GM18909 (cell line): ENCODE measurements around the gene PRTN3.
"Not testable (repeated sequence)": the region's sequence is repeated elsewhere in the genome, so short reads cannot be mapped to it uniquely, and the experiment has no call there.

Experiments used
- ATAC-seq: cut with Tn5 transposase; IDR thresholded peaks from one replicate; pipeline ENCODE4 v1.9.1; 2021; ENCODE audit warnings: mild to moderate bottlenecking; ENCODE audit not compliant: unreplicated experiment, poor library complexity

Gene PRTN3

DNA sequence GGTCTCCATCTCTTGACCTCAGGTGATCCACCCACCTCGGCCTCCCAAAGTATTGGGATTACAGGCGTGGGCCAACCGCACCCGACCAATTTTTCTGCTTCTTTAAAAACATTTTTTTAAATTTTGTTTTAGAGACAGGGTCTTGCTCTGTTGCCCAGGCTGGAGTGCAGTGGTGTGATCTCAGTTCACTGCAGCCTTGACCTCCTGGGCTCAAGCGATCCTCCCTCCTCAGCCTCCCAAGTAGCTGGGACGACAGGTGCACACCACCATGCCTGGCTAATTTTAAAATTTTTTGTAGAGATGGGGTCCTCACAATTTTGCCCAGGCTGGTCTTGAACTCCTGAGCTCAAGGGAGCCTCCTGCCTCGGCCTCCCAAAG, 2.0 kb downstream of the PRTN3 start:
- ATAC-seq: not testable (repeated sequence)

DNA sequence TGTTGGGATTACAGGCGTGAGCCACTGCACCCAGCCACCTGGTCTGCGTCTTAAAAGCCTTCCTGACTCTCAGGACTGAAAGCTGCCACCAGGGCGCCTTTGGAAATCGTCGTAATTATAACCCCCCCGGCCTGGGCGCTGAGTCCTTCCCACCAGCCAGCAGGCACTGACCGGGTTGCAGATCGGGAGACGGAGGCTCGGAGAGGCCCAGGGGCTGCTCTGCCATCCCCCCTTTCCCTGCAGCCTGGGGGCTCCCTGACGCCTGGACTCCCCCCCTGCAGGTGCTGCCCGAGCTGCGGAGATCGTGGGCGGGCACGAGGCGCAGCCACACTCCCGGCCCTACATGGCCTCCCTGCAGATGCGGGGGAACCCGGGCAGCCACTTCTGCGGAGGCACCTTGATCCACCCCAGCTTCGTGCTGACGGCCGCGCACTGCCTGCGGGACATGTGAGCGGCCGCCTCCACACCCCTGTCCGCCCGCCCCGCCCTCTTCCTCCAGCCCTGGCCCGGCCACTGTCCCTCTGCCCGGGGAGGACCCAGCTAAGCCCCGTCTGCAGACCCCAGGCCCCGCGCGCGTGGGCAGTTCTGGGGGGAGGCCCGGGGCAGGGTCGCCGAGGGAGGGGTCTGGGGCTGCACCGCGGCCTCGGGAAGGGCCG, 2.5 kb downstream of the PRTN3 start:
- no peak for ATAC-seq

DNA sequence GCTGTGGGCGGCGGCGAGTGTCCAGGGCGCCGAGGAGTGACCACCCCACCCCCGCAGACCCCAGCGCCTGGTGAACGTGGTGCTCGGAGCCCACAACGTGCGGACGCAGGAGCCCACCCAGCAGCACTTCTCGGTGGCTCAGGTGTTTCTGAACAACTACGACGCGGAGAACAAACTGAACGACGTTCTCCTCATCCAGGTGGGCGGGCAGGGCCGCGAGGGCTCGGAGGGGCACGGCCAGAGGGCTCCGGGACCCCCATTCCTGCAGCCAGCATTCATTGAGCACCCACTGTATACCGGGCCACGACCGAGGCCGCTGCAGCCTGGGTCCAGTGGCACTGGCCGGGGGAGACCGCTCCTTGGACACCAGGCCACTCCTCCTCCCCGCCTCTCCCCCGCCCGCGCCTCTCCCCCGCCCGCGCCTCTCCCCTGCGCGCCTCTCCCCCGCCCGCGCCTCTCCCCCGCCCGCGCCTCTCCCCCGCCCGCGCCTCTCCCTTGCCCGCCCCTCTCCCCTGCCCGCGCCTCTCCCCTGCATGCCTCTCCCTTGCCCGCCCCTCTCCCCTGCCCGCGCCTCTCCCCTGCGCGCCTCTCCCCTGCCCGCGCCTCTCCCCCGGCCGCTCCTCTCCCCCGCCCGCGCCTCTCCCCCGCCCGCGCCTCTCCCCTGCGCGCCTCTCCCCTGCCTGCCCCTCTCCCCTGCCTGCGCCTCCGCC, 3.2 kb downstream of the PRTN3 start:
- no peak for ATAC-seq

DNA sequence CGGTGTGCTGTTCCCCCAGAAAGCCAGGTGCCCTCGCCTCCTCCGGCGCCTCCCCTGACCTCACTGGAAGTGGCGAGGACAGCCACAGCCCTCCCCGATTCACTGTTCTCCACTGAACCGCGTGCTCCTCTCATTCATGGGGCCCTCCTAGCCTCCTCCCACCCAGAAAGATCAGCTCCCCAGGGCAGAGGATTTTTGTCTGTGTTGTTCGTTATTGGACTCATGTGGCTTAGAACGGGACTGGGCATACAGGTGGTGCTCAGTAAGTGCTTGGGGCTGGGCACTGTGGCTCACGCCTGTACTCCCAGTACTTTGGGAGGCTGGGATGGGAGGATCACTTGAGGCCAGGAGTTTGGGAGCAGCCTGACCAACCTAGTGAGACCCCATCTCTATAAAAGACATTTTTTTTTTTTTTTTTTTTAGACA, 3.8 kb downstream of the PRTN3 start:
- no peak for ATAC-seq

DNA sequence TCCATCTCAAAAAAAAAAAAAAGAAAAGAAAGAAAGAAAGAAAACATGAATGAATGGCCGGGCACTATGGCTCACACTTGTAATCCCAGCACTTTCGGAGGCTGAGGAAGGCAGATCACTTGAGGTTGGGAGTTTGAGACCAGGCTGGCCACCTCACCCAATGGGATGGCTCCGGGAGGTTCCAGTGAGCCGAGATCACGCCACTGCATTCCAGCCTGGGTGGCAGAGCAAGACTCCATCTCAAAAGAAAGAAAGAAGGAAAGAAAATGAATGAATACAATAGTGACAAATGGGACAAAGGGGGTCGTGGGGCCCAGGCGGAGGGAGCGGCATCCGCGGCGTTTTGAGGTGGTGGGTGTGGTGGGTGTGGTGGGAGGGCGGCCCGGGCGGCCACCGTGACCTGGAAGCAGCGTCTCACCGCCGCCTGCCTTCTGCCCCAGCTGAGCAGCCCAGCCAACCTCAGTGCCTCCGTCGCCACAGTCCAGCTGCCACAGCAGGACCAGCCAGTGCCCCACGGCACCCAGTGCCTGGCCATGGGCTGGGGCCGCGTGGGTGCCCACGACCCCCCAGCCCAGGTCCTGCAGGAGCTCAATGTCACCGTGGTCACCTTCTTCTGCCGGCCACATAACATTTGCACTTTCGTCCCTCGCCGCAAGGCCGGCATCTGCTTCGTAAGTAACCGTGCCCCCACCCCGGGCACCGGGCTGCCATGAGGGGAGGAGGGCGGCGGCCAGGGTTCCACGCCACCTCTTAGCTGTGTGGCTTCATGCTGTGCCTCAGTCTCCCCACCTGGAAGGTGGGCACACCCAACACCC, 5.1 kb downstream of the PRTN3 start:
- ATAC-seq: no peak

DNA sequence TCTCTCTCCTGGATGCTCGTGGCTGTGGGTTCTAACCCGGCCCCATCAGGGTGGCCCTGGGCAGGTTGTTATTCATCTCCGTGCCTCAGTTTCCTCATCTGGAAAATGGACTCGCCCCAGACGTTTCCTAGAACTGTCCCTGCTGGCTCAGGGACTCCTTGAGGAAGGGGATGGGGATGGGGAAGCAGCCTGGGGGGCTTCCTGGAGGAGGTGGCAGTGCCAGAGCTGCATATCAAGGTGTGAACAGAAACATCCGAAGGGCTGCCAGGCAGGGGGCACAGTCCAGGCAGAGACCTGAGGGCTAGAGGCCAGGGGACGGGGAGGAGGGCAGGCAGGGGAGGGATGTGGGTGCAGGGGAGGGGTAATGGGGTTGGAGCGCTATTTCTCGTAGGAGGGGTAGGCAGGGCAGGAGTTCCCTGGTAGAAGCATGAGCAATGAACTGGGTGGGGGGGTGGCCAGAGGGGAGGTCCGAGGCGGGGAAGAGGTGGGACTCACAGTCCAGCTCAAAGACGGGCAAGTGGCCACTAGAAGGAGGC, 7.7 kb downstream of the PRTN3 start:
- ATAC-seq: no peak

DNA sequence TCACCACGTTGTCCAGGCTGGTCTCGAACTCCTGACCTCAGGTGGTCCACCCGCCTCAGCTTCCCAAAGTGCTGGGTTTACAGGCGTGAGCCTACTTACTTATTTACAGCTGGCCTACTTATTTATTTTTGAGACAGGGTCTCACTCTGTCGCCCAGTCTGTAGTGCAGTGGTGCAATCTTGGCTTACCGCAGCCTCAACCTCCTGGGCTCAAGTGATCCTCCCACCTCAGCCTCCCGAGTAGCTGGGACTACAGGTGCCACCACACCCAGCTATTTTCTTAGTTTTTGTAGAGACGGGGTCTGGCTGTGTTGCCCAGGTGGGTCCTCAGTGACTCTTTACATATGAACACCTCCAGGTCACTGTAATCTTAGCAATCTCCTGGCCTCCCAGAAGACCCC, 8.4 kb downstream of the PRTN3 start:
- ATAC-seq: not testable (repeated sequence)

DNA sequence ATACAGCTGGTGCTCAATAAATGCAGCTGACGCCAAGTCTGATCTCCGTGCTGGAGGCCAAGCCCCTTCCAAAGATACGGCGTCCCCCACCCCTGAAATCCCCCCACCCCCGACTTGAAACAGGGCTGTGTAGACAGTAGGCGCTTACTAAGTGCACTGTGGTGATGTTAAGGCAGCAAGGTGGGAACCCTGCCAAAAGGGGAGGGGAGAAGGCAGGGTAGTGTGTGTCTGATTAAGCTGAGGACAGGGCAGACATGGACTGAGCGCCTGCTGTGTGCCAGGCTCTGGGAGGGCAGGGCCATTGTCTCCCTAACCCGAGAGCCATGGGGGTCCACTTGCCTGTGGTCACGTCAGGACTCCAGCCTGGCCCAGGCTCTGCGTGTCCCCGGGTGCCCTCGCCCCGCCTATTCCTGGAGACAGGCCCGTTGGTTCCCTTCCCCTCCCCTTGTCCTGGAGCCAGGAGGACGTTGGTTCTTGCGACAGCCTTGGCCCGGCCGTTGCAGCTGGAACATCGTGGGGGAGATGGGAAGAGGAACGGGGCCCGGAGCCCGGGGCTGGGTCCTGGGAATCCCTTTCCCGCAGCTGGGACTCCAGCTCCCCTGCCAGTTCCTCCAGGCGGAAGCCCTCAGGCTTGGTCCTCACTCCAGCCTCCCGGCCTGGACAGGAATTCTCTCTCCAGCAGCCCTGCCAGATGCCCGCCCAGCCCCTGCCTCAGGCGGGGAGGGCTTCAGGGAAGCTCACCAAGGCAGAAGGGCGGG, 9.6 kb downstream of the PRTN3 start:
- ATAC-seq: no peak

DNA sequence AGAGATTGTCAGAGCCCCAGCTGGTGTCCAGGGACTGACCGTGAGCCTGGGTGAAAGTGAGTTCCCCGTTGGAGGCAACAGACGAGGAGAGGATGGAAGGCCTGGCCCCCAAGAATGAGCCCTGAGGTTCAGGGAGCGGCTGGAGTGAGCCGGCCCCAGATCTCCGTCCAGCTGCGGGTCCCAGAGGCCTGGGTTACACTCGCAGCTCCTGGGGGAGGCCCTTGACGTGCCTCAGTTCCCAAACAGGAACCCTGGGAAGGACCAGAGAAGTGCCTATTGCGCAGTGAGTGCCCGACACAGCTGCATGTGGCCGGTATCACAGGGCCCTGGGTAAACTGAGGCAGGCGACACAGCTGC, 10.2 kb downstream of the PRTN3 start:
- no peak for ATAC-seq

DNA sequence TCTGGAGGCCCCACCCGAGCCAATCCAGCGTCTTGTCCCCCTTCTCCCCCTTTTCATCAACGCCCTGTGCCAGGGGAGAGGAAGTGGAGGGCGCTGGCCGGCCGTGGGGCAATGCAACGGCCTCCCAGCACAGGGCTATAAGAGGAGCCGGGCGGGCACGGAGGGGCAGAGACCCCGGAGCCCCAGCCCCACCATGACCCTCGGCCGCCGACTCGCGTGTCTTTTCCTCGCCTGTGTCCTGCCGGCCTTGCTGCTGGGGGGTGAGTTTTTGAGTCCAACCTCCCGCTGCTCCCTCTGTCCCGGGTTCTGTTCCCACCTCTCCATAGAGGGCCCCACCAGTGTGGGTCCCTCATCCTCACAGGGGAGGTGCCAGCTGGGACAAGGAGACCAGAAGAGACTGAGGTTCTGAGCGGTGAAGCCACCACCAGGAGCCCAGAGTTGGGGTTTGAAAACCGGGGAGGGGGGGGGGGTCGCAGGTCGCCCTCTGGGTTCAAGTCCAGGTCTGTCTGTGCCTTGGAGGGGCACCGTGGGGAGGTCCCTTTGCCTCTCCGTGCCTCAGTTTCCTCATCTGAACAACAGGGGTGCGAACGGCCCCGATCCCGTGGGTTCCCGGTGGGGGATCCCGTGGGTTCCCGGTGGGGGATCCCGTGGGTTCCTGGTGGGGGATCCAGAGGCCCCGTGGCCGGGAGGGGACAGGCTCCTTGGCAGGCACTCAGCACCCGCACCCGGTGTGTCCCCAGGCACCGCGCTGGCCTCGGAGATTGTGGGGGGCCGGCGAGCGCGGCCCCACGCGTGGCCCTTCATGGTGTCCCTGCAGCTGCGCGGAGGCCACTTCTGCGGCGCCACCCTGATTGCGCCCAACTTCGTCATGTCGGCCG, 11.6 kb downstream of the PRTN3 start, which contains the start of gene ELANE:
Gene ELANE, plus strand, starts transcription at position 168 of the 878 bp plus-strand sequence. Its CDS starts 26 bp downstream, at position 194.
- no peak for ATAC-seq

DNA sequence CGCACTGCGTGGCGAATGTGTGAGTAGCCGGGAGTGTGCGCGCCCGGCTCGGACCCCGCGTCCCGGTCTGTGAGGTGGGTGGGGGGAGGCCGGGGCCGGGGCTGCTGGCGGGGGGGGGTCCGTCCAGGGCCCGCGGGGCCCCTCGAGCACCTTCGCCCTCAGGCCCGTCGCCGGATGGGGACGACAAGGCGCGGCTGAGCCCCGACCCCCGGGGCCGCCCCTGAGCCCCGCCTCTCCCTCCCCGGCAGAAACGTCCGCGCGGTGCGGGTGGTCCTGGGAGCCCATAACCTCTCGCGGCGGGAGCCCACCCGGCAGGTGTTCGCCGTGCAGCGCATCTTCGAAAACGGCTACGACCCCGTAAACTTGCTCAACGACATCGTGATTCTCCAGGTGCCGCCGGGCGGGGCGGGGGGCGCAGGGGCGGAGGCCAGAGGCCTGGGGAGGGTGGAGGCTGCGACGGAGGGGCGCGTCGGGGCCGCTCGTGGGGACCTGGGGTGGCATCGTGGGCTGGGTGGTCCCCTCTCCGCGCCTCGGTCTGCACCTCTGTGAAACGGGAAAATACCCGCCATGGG, 12.3 kb downstream of the PRTN3 start:
- no peak for ATAC-seq

DNA sequence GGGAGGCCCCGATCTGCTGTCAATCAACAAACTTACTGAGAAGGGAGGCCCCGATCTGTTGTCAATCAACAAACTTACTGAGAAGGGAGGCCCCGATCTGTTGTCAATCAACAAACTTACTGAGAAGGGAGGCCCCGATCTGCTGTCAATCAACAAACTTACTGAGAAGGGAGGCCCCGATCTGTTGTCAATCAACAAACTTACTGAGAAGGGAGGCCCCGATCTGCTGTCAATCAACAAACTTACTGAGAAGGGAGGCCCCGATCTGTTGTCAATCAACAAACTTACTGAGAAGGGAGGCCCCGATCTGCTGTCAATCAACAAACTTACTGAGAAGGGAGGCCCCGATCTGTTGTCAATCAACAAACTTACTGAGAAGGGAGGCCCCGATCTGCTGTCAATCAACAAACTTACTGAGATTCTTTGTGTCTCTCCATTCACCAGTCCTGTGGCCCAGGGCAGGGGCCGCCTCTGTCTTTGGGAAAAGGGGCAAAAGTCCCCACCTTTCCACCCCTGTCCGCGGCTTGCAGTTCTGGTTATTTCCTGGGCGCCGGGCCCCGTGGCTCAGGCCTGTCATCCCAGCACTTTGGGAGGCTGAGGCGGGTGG, 12.9 kb downstream of the PRTN3 start:
- ATAC-seq: not testable (repeated sequence)

DNA sequence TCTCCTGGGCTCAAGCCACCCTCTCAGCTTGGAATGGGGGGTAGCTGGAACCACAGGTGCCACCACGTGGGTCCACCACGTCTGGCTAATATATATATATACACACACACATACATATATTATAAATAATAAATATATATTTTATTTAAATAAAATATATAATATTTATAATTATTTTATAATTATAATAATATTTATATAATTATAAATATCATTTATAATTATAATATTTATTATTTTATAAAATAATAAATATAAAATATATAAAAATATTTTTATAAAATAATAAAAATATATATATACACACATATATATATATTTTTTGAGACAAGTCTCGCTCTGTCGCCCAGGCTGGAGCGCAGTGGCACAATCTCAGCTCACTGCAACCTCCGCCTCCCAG, 13.8 kb downstream of the PRTN3 start:
- ATAC-seq: no peak

DNA sequence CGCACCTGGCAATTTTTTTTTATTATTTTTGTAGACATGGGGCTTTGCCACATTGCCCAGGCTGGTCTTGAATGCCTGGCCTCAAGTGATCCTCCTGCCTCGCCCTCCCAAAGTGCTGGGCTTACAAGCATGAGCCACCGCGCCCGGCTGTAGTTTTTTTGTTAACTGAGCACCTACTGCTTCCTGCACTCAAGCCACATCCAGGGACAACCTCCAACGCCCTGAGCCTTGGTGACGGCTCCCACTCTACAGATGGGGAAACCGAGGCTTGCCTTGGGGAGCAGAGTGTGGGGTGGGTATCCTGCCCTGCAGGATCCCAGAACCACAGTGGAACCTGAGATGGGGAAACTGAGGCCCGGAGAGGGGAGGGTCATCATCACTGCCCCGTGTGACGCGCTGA, 14.3 kb downstream of the PRTN3 start:
- no peak for ATAC-seq

DNA sequence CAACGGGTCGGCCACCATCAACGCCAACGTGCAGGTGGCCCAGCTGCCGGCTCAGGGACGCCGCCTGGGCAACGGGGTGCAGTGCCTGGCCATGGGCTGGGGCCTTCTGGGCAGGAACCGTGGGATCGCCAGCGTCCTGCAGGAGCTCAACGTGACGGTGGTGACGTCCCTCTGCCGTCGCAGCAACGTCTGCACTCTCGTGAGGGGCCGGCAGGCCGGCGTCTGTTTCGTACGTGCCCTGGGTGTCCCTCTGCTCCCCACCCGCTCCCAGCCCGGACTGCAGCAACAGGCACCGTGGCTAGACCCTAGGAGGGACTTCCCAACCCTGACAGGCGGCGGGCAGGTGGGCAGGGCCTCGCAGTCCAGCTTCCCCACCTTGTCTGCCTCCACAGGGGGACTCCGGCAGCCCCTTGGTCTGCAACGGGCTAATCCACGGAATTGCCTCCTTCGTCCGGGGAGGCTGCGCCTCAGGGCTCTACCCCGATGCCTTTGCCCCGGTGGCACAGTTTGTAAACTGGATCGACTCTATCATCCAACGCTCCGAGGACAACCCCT, 14.8 kb downstream of the PRTN3 start:
- ATAC-seq: no peak

DNA sequence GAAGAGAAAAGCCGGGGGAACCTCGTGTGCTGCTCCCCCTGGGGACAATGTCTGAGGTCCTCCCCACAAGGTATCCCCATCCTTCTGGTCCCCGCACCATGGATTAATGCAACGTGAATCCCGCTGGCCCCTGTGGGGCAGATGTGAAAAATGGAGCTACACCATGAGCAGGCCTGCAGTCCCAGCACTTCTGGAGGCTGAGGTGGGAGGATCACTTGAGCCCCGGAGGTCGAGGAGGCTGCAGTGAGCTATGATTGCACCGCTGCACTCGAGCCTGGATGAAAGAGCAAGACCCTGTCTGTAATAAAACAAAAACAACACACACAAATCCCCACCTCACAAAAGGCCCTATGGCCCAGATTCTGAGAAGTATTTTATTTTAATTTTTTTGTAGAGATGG, 17.5 kb downstream of the PRTN3 start:
- ATAC-seq: no peak

DNA sequence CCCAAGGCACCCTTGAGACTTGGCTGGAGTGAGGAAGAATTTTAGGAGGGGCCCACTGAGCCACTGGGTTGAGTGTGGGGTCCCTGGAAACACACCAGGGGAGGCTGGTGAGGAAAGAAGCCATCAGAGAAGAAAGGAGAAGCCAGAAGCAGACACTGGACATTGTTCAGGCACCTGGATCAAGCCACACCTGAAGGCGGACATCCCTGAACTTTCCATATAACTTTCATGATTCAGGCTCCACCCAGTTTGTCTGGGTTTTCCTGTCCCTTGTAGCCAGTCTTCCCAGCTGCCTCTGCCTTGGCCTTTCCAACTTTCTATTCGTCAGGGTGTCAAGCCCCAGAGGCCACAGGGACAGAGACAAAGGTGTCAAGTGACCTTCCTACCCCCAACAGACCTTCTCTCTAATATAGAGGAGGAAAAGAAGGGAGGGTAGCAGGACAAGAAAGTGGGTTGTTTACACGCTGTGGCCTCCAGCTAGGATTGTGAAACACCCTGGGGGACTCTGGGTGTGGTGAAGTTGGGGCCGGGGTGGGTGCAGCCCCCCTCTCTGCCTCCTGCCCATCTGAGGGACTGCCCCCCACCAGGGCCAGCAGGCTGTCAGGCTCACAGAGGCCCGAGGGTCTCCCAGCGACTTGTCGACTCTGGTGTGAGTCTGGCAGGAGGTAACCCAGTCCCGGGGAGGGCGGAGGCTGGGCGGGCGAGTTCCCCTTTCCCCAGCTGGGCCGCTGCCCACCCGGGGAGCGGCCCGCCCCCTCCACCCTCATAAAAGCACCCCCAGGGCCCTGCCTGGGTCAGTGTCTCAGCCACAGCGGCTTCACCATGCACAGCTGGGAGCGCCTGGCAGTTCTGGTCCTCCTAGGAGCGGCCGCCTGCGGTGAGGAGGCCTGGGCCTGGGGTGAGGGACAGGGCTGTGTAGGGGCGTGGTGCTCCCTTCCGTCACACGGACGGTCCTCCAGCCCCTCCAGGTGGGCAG, 18.4 kb downstream of the PRTN3 start, which contains the start of gene CFD:
Gene CFD, plus strand, starts transcription at position 797 of the 976 bp plus-strand sequence. Its CDS starts 26 bp downstream, at position 823.
- no peak for ATAC-seq
